ENCODE data around the gene MMP14.

DNA sequence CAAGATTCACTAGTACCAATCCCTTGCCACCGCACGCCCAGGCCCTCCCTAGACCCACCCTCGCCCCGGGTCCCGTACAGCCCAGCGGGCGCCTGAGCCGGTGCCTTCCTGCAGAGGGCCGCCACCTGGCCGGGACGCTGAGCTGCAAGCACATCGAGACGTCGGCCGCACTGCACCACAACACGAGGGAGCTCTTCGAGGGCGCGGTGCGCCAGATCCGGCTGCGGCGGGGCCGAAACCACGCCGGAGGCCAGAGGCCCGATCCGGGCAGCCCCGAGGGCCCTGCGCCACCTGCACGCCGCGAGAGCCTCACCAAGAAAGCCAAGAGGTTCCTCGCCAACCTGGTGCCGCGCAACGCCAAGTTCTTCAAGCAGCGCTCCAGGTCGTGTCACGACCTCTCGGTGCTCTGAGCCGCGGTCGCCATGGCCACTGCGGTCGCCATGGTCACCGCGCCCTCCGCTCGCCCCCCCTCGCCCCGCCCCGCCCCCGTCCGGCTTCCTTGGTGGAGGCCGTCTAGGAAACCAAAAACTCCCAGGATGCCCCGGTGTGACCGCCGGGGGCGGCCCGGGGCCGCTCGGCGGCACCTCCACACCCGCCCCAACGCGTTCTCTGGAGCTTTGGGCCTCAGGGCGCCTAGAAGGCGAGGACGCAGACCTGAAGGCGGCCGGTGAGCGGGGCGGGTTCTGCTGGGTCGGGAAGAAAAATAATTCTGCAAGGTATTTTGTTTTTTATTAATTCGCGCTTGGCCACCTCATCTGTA, 50.3 kb downstream of the MMP14 start:
- TF ChIP-seq, protein P1, sequence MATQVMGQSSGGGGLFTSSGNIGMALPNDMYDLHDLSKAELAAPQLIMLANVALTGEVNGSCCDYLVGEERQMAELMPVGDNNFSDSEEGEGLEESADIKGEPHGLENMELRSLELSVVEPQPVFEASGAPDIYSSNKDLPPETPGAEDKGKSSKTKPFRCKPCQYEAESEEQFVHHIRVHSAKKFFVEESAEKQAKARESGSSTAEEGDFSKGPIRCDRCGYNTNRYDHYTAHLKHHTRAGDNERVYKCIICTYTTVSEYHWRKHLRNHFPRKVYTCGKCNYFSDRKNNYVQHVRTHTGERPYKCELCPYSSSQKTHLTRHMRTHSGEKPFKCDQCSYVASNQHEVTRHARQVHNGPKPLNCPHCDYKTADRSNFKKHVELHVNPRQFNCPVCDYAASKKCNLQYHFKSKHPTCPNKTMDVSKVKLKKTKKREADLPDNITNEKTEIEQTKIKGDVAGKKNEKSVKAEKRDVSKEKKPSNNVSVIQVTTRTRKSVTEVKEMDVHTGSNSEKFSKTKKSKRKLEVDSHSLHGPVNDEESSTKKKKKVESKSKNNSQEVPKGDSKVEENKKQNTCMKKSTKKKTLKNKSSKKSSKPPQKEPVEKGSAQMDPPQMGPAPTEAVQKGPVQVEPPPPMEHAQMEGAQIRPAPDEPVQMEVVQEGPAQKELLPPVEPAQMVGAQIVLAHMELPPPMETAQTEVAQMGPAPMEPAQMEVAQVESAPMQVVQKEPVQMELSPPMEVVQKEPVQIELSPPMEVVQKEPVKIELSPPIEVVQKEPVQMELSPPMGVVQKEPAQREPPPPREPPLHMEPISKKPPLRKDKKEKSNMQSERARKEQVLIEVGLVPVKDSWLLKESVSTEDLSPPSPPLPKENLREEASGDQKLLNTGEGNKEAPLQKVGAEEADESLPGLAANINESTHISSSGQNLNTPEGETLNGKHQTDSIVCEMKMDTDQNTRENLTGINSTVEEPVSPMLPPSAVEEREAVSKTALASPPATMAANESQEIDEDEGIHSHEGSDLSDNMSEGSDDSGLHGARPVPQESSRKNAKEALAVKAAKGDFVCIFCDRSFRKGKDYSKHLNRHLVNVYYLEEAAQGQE (IDR thresholded peaks at IDR 0.05; ENCODE audit: insufficient replicate concordance, low read depth) = no peak
- TF ChIP-seq, protein P2, sequence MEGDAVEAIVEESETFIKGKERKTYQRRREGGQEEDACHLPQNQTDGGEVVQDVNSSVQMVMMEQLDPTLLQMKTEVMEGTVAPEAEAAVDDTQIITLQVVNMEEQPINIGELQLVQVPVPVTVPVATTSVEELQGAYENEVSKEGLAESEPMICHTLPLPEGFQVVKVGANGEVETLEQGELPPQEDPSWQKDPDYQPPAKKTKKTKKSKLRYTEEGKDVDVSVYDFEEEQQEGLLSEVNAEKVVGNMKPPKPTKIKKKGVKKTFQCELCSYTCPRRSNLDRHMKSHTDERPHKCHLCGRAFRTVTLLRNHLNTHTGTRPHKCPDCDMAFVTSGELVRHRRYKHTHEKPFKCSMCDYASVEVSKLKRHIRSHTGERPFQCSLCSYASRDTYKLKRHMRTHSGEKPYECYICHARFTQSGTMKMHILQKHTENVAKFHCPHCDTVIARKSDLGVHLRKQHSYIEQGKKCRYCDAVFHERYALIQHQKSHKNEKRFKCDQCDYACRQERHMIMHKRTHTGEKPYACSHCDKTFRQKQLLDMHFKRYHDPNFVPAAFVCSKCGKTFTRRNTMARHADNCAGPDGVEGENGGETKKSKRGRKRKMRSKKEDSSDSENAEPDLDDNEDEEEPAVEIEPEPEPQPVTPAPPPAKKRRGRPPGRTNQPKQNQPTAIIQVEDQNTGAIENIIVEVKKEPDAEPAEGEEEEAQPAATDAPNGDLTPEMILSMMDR (IDR thresholded peaks at IDR 0.05; ENCODE audit: insufficient read depth, low read length) = no peak

All from HL-60 (cell line).